ENCODE measurements around the gene TVP23C.

Gene TVP23C

DNA sequence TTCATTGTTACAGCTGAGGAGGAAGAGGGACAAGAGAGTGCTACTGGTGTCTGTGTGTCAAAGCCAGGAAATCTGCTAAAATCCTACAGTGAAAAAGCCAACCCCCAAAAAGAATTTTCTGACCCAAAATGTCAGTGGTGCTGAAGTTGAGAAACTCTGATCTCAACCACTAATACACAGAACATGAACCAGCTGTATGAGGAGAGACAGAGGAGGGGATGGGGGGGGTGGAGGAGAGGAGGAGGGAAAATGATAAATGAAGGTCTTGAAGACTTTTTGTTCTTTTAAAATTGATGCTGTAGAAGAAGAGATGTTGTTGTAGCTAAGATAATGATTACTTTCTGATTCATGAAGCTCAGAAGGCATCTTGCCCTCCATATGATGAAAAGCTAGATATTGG is 68.5 kb downstream of the TVP23C start:
- DNase-seq = no peak

DNA sequence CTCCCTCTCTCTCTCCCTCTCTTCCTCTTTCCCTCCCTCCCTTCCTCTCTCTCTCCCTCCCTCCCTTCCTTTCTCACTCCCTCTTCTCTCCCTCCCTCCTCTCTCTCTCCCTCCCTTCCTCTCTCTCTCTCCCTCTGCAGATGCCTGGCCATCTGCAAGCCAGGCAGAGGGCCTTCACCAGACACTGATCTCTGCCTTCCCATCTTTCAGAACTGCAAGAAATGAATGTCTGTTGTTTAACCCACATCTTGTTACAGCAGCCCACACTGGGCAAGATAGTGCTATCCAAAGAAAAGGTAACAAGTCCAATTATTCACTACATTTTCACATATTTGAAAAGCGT is 69.6 kb downstream of the TVP23C start:
- no peak for DNase-seq

DNA sequence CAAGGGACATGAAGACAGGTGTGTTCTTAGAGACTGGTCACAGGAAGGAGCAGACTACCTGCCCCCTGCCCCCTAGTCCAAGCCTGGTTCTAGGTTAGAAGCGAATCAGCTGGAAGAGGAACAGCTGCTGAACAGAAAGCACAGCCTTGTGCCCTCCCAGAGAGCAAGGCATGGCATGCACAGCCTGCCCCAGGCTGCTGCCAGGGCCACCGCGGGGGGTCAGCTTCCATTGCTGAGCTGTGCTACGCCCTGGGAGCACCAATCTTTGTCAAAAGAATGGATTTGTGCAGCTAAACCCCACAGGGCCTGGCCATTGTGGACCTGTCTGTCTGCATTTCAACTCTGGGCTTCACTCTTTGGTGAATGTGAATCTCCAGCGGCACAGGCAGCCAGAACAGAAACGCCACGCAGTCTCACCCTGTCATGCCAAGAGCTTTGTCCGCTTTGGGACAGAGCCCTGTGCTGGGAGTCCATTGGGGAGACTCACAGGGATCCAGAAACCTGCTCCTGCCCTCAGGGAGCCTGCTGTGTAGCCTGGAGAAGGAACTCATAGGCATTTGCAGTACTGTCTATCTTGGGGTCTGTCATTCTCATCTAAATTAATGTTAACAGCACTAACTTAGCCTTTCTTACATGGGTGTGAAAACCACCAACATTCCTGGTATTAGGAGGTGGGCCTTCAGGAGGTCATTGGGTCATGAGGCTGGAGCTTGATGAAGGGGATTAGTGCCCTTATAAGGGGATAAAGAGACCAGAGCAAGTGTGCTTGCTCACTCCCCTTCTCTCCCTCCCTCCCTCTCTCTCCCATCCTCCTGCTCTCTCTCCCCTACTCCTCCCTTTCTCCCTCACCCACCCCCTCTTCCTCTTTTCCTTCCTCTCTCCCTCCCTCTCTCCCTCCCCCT is 70.2 kb downstream of the TVP23C start:
- DNase-seq = no peak

DNA sequence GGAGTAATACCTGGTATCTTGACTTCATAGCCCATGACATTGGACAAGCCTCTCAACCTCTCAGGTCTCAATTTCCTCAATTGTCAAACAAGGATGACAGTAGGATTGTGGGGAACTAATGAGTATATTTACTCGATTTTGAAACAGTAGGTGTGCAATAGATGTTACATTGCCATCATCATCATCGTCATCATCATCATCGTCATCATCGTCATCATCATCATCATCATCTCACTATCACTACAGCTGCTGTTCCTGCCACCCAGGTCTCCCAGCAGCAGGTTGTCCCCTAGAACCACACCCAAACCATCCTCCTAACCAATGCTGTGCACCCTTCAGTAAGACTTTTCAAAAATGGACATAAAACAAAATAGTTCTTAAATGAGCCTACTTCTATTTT is 71.1 kb downstream of the TVP23C start:
- DNase-seq = no peak

DNA sequence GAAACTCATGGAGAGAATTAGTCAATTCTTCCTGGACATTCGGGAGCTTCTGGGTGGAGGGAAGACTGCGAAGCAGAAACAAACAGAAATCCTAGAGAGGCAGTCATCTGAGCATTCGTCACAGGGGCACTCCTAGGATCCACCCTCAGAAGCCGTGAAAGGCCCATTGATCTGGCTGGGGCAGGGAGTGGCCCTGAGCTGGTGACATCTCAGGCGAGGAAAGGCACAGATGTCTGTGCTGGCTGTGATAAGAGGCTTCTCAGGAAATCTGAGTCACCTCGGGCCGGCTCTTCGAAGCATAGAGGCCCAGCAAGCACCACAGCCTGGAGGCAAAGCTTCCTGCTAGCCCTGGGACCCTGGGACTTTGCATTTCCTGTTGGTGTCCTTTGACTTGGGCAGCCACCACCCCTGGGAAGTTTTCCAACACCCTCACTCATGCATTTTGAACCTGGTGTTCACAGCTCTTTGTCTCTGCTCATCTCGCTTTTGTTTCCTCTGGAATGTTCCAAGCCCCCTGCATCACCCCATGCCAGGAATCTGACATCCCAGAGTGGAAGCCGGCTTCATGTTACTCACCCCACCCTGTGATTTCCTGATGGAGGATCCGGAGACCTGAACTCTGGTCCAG is 72.5 kb downstream of the TVP23C start:
- DNase-seq = peak; percentile 99

DNA sequence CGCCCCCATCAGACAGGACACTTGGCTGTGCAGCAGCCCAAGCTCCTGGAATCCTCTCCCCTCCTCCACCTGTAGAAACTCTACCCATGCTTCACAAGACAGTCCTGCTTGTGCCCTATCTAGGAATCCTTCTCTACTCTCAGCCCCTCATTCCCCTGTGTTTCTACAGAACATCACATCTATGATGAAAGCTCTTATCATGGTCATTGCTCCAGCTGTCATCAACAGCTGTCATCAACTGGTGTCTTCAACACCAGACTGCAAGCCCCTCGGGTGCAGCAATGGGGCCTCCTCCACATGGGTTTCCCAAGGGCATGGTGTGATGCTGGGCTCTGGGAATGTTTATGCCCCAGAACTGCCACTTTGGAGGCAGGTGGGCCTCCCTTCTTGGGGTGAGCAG is 74.7 kb downstream of the TVP23C start:
- no peak for DNase-seq

DNA sequence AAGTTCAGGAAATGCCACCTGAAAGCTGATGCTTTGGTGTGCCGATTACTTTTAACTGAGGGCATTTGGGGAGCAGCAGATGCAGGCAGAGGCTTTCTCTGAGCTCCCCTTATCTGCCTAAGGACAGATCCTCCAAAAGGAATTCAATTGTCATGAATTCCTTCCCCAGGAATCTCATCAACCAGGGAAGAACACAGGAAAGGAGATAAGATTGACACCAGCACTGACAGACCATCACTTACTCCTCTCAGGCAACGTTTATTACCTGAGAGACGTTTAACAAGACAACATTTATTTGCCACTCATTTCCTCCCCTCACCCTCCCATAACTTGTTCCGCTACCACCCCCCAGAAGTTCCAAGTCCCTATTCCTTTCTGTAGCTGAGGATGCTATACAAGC is 78.2 kb downstream of the TVP23C start:
- no peak for DNase-seq

DNA sequence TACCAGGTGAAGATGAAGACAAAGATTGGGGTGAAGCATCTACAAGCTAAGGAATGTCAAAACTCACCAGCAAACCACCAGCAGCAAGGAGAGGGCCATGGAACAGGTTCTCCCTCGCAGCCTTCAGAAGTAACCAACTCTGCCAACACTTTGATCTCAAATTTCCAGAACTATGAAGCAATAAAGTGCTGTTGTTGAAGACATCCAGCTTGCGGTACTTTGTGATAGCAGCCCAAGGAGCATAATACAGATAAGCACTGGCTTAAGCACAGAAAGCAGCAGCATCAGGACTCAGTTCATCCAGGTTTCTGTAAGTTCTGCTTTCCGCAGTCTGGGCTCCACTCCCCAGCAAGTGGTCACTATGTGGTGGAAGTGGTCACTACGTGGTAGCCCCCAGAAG is 79.9 kb downstream of the TVP23C start:
- DNase-seq = peak; percentile 52

DNA sequence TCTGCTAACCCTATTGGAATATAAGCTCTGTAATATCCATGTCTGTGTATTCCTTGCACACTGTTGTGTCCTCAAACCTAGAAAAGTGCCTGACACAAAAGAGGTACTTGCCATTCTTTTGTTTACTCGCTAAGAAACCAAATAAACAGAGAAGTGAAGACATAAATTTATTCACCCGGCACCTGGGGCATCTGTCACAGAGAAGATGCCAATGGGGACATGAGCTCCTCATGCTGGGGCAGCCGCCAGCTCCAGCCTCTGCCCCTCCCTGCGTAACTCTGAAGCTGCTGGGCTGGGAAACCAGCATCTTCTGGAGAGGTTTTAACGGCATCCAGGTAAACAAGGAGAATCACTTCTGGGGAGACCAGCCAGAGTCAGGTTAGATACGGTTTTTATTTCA is 80.8 kb downstream of the TVP23C start:
- no peak for DNase-seq

DNA sequence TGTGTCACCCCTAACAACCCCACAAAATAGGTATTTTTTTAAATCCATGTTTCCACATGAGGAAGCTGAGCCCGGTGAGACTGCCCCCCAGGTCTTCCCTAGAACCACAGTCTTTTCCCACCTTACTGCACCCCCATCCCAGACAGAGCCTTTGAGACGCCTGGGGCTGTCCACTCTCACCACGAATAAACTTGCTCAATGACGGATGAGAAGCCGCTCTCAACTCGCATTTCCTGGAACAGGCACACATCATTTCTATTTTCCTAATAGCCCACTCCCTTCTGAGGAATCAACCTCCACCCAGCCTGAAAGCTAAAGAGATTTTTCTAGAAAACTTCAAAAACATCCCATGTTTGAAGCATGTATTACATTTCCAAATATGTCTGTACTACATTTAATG is 81.8 kb downstream of the TVP23C start:
- DNase-seq = no peak

DNA sequence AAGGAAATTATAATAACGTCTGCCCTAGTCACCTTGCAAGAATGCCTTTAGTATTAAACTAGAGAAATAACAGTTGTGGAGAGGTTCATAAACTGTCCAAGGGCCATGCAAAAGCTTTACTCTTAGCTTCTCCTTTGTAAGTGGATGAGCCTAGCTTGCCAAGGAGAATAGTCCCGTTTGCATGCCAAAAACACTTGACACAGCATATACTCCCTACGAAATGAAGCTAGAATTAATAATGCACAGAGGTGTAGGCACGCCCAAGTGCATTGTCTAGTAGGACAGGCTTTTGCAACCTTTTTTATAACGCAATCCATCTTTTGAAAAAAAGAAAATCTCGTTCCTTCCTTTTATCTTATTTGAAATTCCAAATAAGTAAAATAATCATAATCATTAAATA is 83.1 kb downstream of the TVP23C start:
- DNase-seq = no peak

DNA sequence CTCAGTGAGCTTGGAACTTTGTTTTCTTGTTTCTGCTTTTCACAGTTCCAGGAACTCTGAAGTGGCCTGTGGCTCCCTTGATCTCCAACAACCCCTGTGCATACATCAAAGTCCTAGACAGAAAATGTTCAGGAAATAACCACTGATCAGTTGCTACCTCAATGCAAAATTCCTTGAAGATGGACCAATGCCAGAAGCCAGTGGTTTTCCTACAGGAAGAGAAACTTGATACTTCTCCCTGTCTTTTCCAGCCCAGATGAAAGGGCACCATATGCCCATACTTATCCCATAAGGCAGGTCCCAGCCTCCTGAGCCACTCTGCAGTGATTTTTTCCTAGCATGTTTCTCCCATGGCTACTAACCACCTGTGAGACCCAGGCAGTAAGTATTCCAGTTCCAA is 83.6 kb downstream of the TVP23C start:
- no peak for DNase-seq

DNA sequence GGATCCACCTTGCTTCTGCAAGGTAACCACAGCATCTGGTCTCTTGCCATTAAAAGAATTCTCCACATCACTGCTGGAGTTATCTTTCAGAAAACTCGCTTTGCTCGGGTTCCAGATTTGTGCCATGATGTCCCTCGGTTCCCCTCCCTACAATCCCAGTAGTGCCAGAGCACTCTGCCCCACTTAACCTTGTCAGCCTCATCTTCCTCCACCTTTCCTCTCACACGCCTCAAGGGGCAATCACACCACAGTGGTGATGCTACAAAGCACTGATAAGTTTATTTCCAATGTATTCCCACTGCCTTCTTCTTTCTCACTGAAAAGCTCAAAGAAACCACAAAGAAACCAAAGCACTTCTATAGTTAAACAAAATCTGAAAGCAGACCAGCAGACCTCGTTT is 84.4 kb downstream of the TVP23C start:
- DNase-seq = no peak

DNA sequence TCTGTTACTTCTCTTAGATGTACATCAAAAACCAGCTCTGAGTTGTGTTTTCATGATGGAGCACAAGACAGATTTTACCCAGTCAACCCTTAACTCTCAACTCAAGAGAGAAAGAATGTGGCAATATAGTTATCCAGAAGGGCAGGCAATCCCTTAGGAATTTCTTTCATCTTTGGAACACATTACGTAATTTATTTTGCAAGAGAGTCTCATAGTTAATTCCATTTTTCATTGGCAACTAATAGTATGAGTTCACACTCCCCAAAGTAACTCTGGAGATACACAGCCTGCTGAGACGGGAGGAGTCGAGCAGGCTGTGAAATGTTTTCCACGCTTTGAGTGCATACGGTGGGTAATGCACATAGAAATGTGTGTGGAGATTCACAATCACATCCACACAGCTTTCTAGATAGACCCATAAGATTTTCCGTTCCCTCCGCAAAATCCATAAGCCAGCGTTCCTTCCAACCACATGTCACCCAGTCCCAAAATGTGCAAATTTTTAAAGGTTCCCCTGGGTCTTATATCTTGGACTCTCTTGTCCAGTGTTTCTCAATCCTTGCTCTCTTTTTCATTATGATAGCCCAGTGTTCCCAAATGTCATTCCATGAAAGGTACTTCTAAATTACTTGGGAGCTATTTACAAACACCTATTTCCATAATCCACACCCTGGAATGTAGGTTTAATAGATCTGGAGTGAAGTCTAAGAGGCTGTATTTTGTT is 87.5 kb downstream of the TVP23C start:
- no peak for DNase-seq

DNA sequence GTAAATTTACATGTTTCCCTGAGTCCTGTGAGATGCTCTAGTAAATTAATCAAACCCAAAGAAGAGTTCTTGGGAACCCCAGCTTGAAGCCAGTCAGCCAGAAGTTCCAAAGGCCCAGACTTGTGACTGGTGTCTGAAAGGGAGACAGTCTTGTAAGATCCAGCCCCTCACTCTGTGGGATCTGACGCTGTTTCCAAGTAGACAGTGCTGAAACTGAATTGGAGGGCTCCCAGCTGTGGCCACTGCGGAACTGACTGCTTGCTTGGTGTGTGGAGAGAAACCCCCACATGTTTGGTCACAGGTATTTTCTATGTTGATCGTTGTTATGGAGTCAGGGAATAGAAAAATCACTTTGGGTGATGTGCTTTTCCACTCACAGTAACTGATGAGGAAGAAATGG is 90.4 kb downstream of the TVP23C start:
- no peak for DNase-seq

DNA sequence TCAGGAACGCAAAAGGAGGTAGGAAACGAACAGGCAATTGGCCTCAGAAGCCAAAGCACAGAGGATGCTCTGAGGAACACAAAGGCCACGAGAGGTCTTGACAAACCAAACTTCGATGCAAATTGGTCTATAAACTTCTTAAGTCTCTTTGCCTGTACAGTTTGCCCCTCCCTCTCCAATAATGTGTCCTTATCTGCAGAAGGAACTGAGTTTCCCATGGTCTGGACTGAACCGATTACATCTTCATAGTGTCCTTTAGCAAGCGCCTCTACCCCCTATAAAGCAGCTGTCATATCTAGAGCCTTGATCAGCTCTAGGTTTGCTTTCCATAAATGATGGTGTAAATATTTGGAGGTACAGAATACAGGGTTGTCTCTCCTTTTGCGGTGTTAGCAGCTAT is 92.7 kb downstream of the TVP23C start:
- no peak for DNase-seq

DNA sequence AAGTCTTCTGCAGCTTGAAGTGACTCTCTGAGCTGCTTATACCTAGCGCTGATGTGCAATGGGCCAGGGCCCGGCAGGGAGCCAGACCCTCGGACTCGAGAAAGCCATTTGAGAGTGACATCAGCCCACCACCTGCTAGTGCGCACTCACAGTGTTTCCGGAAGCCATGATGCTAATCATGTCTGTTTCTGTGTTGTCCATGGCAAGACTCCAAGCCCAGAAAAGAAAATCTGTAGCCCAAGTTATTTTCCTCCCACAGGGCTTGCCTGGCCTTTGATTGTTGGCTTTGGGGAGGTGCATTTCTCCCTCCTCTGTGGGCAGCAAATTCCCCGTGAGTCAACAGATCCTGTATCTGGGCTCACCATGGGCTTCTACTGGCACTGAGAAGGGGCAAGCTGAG is 94.0 kb downstream of the TVP23C start:
- no peak for DNase-seq

DNA sequence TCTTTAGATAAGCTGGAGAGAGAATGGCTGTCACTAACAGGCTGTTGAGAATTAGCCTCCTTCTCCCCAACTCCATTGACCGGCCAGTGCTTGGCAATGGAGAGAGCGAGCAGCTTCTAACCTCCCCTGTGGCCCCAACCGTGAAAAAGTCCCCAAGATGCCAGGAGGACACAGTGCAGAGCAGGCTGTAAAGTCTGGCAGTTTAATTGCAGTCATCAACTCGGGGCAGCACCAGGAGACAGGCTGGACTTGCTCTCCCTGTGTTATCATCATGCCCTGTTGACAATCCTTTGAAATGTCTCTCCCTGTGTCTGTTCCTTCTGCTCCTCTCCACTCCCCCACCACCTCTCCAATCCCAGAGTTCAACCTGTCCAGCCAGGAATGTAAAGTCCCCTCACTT is 95.2 kb downstream of the TVP23C start:
- no peak for DNase-seq

DNA sequence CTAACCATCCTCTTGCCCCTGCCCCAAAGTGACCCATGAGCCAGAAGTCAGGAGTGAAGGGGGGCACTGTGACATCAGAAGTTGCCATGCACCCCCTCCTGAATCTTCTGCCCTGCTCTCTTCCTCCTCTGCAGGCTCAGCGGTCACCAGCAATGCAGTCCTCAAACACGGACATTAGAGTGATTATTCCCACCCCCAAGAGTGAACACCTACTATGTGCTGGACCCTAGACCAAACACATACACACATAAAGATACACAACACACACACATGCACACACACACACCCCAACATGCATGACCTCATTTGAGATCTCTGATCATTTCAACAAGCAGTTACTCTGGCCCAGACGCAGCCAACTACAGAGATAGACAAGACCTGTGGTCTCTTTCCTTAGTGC is 95.7 kb downstream of the TVP23C start, which contains the start of gene CDRT4:
Gene CDRT4, minus strand, starts transcription at position 30 of the 400 bp plus-strand sequence. CDS start 27,383 bp downstream, outside the sequence.
- no peak for DNase-seq

DNA sequence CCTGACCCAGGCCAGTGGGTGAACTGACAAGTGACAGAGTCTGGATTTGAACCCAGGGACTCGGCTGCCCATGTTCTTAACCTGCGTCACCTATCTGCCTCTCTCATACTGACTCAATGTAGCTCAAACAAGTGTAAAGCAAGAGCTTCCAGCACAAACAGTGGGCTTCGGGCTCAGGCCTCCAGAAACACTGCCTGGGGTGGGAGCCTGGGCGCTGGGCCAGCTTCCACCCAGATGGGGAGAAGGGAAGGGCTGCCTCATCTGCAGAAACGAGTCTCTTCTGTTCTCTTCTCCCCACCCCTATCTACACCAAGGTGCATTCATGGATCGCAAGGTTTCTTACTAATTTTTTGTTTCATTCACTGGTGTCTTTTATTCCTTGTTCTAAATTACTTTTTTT is 97.2 kb downstream of the TVP23C start:
- DNase-seq = no peak

DNA sequence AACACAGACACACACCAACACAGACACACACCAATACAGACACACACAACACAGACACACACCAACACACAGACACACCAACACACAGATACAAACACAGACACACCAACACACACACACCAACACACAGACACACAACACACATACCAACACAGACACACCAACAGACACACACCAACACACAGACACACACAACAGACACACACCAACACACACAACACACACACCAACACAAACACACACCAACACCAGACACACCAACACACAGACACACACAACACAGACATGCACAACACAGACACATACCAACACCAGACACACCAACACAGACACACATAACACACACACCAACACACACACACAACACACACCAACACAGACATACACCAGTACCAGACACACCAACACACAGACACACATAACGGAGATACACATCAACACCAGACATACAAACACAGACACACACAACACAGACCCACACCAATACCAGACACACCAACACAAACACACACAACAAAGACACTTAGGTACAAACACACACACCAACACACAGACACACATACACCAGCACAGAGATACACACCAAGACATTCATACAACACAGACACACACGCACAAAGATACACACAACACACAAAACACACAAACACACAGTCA is 98.1 kb downstream of the TVP23C start:
- DNase-seq = no peak

DNA sequence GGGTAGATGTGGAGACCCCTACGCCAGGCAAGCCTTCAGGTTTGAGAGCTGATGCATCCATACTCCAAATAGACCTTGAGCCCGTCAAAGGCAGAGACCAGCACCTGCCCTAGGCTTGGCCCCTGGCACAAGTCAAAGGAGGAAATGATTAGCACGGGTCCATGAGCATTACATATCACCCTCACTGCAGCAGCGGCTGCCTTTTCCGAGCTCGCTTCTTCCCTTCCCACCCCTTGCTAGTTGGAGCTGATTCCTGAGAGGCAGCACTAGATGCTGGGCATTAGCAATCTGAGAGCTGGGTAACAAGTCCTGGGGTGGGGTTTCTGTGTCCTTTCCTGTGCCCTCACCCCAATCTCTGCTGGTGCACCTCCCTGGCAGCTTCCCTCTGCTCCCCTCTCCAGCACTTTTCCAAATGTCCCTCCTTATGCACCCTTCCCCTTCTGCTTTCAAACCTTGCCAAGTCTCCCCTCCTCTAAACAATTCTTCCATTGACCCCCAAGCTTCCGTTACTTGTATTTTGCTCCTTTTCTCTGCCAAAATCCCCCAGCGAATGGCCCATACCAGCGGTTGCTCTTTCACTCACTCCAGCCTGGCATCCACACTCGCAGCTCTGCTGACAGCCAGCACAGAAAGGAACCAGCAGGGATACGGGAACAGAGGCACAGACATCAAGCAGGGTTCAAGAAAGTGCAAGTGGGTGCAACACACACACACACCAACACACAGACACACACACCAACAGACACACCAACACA is 98.9 kb downstream of the TVP23C start:
- no peak for DNase-seq

Measured in hematopoietic multipotent progenitor cell treated with erythropoietin and hydrocortisone succinate and interleukin-3 and kit ligand, for 8 days (in vitro differentiated cells).